Measurements from ENCODE around the gene RTL9. TPM values are rescaled to one million over a fixed set of nuclear protein-coding genes. Genes with fewer than 3 reads are reported as not detected.
"Not testable (repeated sequence)": the region's sequence is repeated elsewhere in the genome, so short reads cannot be mapped to it uniquely, and the experiment has no call there.

RTL9 gene
- total RNA-seq, 1 experiment from 2014 or later, result 0.13 TPM

DNA sequence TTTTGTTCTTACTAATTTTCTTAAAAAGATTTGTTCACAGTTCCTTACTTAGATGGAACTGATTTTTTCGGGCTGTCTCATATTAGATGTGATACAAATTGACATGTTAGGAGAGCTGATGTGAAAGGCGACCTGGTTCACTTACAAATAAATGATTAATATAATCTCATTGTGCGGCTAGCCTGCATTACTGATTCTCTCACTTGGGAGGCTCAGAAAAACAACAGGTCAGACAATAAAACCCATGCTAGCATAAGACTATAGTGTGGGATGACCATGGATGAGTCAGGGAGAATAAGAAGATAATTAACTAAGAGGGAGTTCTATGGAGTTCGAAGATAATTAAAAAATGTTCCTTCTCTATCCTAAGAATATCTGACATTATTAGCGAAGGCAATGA, 40.8 kb downstream of the RTL9 start:
- no peak for DNase-seq (ENCODE audit: low read depth, low spot score)
- in situ Hi-C loops (cut with HindIII; ENCODE audit: low pct_unique_long_range_greater_than_20kb, low sequenced_read_pairs), result no loop called here

DNA sequence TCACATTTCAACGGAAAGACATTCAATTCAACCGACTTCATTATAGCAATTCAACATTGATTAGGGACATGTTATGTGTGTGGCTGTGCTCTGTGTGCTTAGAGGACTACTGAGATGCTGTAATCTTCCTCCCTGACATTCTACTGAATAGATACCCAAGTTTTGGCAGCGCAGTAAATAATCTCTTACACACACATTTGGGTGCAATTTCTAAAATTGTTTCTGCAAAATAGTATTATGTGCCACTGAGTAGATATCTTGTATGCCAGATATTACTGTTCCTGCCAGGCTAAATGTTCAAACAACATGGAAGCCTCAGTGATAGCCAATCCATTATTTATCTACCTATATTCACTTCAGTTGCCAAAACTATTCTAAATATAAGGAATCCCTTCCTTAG, 41.3 kb downstream of the RTL9 start:
- in situ Hi-C loops (cut with HindIII; ENCODE audit: low pct_unique_long_range_greater_than_20kb, low sequenced_read_pairs), result no loop called here
- DNase-seq (ENCODE audit: low read depth, low spot score), result no peak

DNA sequence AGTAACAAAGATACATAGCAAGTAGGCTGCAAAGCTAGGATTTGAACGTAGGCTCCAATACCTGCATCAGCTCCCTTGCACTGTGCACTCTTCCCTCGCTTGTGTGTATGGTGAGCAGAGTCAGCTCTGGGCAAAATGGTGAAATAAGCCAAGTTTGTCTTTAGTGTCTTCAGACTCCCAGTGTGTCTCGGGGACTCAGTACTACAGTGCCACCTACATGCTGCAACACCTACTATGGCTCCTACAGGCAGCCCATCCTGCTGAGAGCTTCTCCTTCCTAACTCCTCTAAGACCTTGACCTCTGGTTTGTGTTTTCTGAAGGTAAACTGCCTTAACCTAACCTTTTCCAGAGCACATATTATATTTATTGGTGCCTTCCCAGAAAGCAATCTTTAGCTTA, 42.5 kb downstream of the RTL9 start:
- in situ Hi-C loops (cut with HindIII; ENCODE audit: low pct_unique_long_range_greater_than_20kb, low sequenced_read_pairs), result no loop called here
- DNase-seq (ENCODE audit: low read depth, low spot score), result no peak

DNA sequence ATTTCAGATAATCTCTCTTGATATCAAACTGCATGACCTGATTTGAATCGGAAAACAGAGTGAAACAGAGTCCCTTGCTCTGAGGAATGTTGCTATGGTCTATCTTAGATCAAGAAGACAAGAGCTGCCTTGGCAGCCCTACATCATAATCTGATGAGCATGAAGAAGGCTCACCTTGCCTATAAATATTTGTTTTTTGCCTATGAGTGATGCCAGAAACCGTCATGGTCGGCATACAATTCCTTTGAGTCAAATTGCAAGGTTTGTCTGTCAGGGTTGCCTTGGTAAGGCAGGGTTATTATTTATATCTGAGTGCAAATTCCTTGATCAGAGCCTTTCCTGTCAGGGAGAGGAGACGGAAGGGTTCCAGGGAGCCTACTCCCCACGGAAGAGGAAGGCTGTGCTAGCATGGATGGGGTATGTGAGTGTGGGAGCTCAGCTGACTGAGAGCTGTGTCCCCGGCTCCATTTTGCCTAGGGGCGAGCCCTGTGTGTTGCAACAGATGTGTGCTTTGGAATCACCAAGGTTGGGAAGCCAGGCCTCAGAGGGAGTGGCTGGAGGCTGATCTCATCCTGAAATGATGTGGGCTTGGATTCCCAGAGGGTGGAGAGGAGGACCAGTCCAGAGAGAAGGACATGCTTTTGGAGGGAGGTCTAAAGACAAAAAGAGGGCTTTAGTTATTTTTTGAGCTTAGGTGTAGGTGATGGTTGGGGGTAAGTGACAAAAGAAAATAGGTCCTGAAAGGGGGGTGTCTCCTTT, 43.6 kb downstream of the RTL9 start:
- in situ Hi-C loops (cut with HindIII; ENCODE audit: low pct_unique_long_range_greater_than_20kb, low sequenced_read_pairs), result no loop called here
- DNase-seq (ENCODE audit: low read depth, low spot score), result no peak

DNA sequence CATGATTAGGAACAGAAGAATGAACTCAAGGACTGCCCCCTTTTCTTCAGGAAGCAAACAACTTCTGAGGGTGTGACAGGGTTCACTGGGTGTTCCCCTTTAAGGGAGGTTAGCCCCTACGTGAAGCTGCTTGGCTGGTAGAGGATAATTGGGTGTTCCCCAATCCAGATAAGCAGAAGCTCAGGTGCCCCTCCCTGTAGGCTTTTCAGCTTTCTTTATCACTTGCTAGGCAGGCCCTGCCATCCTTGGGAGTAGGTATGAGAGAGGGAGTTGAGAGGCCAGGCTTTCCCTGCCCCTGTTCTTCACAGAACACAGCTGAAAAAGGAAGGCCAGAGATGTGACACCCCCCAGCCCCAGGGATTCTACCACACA, 44.2 kb downstream of the RTL9 start:
- no peak for DNase-seq (ENCODE audit: low read depth, low spot score)
- in situ Hi-C loops (cut with HindIII; ENCODE audit: low pct_unique_long_range_greater_than_20kb, low sequenced_read_pairs), result no loop called here

DNA sequence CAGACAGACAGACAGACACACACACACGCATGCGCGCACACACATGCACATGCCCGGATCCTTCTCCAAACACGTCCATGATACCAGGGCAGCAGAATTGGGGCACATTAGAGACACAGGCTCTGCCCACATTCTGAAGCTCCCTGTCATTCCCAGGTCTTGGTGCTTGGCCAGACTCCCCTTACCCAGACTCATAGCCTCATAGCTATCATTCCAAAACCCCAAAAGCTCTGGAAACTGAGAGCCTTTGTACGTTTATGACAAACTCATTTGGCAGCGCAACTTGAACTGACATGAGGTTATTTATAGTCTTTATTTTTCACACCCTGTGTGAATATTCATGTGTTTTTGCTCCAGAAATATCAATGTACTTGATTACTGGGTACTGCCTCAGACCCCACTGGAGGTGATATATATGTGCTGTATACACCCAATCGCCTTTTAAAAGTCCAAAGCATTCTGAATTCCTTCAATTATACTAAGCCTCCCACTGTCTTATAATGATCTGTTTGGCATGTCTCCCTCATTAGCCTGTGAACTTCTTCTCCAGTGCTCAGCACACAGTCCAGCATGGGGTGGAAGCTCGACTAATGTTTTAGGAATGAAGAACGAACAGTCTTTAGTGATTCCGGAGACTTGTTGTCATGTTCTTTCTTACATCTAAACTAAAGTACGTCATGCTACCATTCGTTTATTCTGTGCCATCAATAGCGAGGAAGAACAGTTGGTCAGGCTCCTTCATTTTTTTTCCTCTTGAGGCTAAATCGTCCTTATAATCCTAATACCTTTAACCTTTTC, 45.0 kb downstream of the RTL9 start:
- in situ Hi-C loops (cut with HindIII; ENCODE audit: low pct_unique_long_range_greater_than_20kb, low sequenced_read_pairs), result no loop called here
- DNase-seq (ENCODE audit: low read depth, low spot score), result no peak

DNA sequence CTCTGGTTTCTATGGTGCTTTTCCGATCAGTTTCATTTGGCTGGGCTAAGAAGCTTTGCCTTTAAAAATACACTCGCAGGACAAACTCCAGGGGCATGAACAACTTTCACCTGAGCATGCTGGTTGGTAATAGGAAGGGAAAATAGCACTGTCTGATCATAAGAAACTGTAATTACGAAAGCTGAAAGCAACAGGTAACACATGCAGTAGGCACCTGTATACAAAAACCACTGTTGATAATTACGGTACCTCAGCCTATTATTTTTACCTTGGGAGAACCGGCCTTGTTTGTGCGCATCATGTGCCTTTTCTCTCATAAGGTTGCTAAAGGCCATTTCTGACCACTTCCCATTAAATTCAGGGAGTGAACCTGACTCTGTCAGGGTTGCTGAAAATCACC, 45.7 kb downstream of the RTL9 start:
- in situ Hi-C loops (cut with HindIII; ENCODE audit: low pct_unique_long_range_greater_than_20kb, low sequenced_read_pairs), result no loop called here
- DNase-seq (ENCODE audit: low read depth, low spot score), result no peak

DNA sequence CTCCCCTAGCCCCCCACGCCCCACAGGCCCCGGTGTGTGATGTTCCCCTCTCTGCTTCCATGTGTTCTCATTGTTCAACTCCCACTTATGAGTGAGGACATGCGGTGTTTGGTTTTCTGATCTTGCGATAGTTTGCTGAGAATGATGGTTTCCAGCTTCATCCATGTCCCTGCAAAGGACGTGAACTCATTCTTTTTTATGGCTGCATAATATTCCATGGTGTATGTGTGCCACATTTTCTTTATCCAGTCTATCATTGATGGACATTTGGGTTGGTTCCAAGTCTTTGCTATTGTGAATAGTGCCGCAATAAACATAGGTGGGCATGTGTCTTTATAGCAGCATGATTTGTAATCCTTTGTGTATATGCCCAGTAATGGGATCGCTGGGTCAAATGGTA, 47.6 kb downstream of the RTL9 start:
- in situ Hi-C loops (cut with HindIII; ENCODE audit: low pct_unique_long_range_greater_than_20kb, low sequenced_read_pairs); DNase-seq (ENCODE audit: low read depth, low spot score): not testable (repeated sequence)

DNA sequence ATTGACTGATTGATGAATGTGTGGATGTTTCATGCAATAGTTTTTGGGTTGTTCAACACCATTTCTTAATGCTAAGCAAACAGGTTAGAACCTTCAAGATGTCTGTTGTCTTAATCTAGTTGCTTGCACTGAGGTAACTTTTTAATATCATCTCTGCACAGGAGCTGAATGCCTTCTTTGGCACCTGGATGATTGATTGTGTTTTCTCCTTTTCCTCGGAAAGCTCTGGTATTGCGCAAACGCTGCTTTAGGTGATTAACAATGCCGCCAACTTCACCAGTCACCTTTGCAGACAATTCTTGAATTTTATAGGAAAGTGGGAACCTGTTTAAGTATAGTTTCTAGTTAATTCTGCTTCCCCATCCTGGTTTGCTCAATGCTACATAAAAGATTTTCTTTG, 48.2 kb downstream of the RTL9 start:
- no peak for DNase-seq (ENCODE audit: low read depth, low spot score)
- in situ Hi-C loops (cut with HindIII; ENCODE audit: low pct_unique_long_range_greater_than_20kb, low sequenced_read_pairs), result no loop called here

DNA sequence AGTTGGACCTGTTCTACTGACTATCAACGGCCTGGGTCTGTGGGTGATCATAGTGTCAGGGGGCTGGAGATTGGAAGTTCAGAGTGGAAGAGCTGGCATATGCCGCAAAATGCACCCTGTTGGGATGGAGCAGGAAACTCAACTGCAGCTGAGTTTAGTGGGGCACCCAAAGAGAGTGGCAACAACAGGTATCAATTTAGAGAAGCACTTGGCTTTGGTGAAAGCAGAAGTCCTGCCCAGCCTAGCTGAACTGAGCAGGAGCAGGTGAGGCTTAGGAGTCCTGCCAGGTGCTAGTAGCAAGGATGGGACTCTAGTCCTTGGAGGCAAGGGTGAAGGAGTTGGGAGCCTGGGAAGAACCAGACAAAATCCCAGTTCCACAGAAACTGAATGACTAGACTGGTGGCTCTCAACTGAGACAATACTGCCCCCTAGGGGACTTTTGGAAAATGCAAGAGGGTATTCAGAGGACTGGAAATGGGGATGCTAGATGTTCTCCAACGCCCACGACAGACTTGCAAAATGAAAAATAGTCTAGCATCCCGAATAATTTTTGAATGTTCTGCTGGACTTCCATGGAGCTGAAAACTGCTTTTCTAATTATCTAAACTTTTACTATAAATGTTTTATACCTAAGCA, 49.4 kb downstream of the RTL9 start:
- peak; percentile 79 for DNase-seq (ENCODE audit: low read depth, low spot score)
- in situ Hi-C loops (cut with HindIII; ENCODE audit: low pct_unique_long_range_greater_than_20kb, low sequenced_read_pairs), result no loop called here

Small RNAs within 50 kb of the gene (small RNA-seq; reads per million reads assigned to genes)
- 0 to 0.02 reads per million in 2 experiments for gene GNG5P2

Other genes starting within 250 kb of the RTL9 start
- gene AMMECR1, start 40.8 kb upstream of the RTL9 start, total RNA-seq (2014; rRNA removed; shearing (Covaris generic)), result 10.3 and 12.5 TPM in 2 replicates

All from SK-MEL-5 (cell line).